ENCODE measurements around the gene DEGS2. TPM values are rescaled to one million over a fixed set of nuclear protein-coding genes. Genes with fewer than 3 reads are reported as not detected.

DEGS2 gene
- total and polyA plus RNA-seq, 2 of the 13 experiments (the other 11 are each of a cell fraction or from before 2014, with no cell fraction given), result 0.09 TPM

DNA sequence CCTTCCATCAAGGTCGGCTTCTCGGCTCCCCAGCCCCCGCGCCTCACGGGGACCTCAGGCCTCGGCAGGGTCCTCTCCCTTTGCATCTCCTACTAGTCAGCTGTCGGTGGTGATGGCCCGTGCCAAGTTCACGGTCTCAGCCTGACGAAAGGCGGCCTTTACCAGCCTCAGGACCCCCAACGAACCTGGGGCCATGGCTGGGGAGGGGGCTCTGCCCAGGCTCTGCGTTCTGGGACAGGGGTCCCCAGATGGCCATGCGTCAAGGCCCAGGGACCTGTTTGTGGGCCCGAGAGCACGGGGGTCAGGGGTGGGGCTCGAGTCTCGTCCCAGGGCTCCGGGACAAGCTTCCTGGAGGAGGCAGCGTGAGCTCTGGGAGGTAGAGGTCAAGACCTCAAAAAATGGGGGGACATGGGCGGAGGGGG lies 32.8 kb upstream of the DEGS2 start (continued):
- 0 out of 2 replicates have a peak, but pooled peaks have one; percentile 15 for TF ChIP-seq IRF9 (CRISPR knock-in tag; IDR thresholded peaks at IDR 0.05; ENCODE audit: borderline replicate concordance)
- TF ChIP-seq STAT5B (CRISPR knock-in tag; IDR thresholded peaks at IDR 0.05), result no peak

- Histone ChIP-seq H4K20me1 (ENCODE audit: insufficient read depth, low read length) (no peaks in the 10 kb centered on the region), H3K27me3 (ENCODE audit: control insufficient read depth in 1 of 2, insufficient read depth in 2 of 2, low read length in 2 of 2) (no peaks in the 10 kb centered on the region), H2AFZ (ENCODE audit: low read length) (no peak overlapping the region), H3K36me3 (replicated peaks in 1 of 2; ENCODE audit: control insufficient read depth in 1 of 2, insufficient read depth in 2 of 2, low read length in 2 of 2) (no peaks in the 10 kb centered on the region), H3K4me1 (ENCODE audit: insufficient read depth, low read length) (peaks cover 54% of the 10 kb centered on the region), H3K4me2 (ENCODE audit: low read depth, low read length) (peak overlapping the region; percentile 99), H3K79me2 (ENCODE audit: insufficient read depth, low read length) (no peaks in the 10 kb centered on the region), H3K9ac (ENCODE audit: insufficient read depth, low read depth, low read length) (peak overlapping the region; percentile 91), H3K9me3 (ENCODE audit: low read length) (0 out of 2 replicates have a peak, but pooled peaks cover 4% of the 10 kb centered on the region), H3K27ac (ENCODE audit: extremely low read length, insufficient read depth, low read length) (no peak overlapping the region), H3K4me3 (replicated peaks in 1 of 3; ENCODE audit: insufficient read depth in 1 of 3, low read depth in 2 of 3, low read length in 3 of 3) (peak overlapping the region in 1 of 3 experiments; percentile 80; a peak in 3 of 6 replicates)
- TF ChIP-seq ZNF121 (CRISPR knock-in tag; IDR thresholded peaks at IDR 0.05) (peak; percentile 43; the same call in 1 of the 2 replicates), ZBTB20 (CRISPR knock-in tag; IDR thresholded peaks at IDR 0.05; ENCODE audit: borderline replicate concordance, low read depth) (no peak)
- ChIA-PET POLR2A (interaction anchor here (1.7 to 3.8 kb wide), 6 partner anchors 13 to 46 kb away, joined by 7 to 40 read pairs (median 22); no protein-coding TSS in a partner anchor), CTCF (ENCODE audit: low intra/inter-chr PET ratio, low total read pairs) (interaction anchor here (2.5 kb wide), 1 partner anchor 55 kb away, joined by 12 read pairs; no protein-coding TSS in a partner anchor)
- in situ Hi-C loops (cut with HindIII; ENCODE audit: extremely low pct_ligation_motif_present, low pct_unique_long_range_greater_than_20kb) (loop anchor here (5.0 kb wide), 1 partner anchor 49 kb away; no protein-coding TSS in a partner anchor), intact Hi-C loops (cut with micrococcal nuclease; ENCODE audit: unreplicated experiment) (loop anchor here (1.0 kb wide), 1 partner anchor 51 kb away; no protein-coding TSS in a partner anchor)
- BruUV-seq (replicated peaks), result no TSS peak
- DNase-seq (ENCODE audit: low spot score), result no peak
- 86% methylated on average over 14 of the region's 14 CpGs for WGBS (ENCODE audit: low lambda C conversion rate)
- ATAC-seq, result no peak
- FAIRE-seq, result no peak
Observed at GRCh38 chr14:100191584-100192249, 32.3 kb upstream of the DEGS2 start.

Measured in HepG2 (cell line).